Stimulated activated CD4-positive, alpha-beta T cell treated with anti-CD3 and anti-CD28 coated beads, TNF-alpha, amount 100 ng/mL, for 1 hour (primary cell): ENCODE data around the gene SCFD2.

Experiments
- DNase-seq, 3 donors: peaks; one replicate each; pipeline ENCODE4 v3.0.0-alpha.2; 2020; ENCODE audit warnings: low read depth in 3 of 3, low spot score in 1 of 3

SCFD2 gene

DNA sequence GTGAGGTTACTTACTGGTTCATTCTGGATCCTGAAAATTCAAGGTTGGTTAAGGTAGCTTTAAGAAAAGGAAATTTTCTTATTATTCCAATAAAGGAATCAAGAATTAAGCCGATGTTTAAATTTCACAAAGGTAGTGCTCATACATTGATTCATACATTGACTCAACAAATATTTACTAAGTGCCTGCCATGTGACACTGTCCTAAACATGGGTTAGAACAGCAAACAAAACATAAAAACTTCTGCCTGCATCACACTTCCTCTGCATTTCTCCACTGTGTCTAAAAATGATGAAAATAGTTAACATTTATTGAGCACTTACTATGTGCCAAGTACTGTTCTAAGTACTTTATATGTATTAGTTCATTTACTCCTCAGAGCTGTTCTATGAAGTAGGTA is 428.0 kb downstream of the SCFD2 start:
- no peak for DNase-seq

GRCh38 chr4:52936729-52937128 is 429.1 kb downstream of the SCFD2 start:
- DNase-seq, result no peak

GRCh38 chr4:52935317-52935716 is 430.5 kb downstream of the SCFD2 start:
- DNase-seq, result no peak

GRCh38 chr4:52933738-52934137 is 432.1 kb downstream of the SCFD2 start:
- no peak for DNase-seq

GRCh38 chr4:52932591-52933470 is 433.0 kb downstream of the SCFD2 start:
- no peak for DNase-seq

DNA sequence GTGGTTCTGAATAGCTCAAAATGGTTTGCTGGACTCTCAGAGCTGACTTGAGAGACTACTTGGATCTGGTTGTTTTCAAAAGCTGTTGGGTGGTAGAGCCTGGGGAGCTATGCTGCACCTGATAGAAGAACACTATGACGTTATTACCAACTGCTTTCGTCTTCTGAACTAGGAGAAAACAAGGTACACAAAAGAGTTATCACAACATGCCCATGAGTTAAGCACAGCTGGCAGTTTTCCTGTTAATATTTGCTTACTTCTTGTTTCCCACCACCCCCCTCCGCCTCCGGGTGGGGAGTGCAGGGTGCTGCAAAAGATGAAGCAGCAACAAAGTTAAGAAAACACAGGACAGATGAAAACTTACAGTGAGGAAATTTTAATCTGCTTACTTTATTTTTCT is 434.6 kb downstream of the SCFD2 start:
- DNase-seq, result no peak

DNA sequence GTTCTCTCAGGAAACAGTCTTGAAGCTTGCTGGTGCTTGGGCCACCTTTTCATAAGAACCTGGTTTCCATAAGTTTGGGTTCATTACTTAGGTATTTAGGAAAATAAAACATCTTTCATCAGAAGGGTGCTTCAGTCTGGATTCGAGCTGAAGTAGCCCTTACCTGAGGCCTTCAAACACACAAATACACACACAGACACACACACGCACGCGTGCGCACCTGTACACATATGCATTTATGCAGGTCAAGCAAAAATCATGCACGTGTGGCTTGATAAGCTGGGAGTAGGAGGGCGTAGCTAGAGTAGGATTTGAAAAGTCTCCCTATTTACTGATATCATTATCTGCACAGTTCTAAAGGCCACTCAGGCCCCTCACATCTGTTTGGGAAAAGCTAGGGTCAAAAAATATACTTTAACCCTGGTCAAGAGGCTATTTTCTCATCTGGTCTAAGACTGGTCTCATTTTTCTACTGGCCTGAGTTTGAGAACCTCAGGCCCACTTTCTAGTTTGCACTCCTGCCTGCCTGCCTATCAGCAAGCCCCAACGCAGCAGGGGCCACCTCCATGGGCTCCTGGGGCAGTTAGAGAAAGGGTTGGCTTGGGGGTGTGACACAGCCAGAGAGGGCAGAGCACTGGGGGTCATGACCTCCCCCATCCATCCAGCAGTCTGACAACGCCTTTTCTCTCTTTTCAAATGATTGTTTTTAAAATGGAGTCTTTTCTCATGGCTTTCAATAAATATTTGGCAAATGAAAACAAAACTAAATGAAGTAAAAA is 439.5 kb downstream of the SCFD2 start:
- DNase-seq, result no peak

DNA sequence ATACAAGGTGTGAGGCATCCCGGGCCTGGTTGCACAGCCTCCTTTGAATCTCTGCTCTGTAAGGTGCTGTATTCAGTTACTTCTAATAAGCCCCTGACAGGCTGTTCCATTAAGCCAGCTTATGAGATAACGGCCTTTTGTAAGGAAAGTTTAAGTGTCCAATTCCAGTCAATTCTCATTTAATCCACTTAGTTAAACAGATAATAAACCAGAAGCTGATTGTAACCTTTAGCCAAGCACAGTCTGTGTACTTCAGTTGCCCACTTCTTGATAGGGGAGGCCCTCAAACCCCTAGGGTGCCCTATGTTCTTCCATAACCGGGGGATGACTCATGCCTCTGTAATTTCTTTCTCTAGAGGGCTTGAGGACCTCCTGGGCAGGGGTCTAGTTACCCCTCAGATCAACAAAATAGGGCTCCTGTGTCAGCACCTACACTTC is 440.3 kb downstream of the SCFD2 start:
- no peak for DNase-seq

- no peak for DNase-seq
Observed at GRCh38 chr4:52919461-52919860, 446.4 kb downstream of the SCFD2 start.

DNA sequence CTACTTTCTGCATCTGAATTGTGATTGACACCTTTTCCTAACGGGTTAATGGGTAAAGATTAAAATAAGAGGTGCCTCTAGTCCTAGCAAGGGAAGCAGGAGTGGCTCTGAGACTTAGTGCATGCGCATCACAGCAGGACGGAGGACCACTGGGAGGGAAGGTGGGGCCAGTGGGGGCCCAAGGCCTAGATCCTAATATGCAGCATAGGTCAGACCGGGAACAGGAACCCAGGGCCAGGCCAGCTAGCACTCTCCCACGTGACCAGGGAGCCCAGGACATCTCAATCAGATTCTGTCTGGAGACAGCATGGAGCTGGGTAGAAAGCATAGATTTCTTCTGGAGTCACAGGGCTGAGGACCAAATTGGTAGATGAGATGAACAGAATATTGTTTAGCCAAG is 448.0 kb downstream of the SCFD2 start:
- no peak for DNase-seq

DNA sequence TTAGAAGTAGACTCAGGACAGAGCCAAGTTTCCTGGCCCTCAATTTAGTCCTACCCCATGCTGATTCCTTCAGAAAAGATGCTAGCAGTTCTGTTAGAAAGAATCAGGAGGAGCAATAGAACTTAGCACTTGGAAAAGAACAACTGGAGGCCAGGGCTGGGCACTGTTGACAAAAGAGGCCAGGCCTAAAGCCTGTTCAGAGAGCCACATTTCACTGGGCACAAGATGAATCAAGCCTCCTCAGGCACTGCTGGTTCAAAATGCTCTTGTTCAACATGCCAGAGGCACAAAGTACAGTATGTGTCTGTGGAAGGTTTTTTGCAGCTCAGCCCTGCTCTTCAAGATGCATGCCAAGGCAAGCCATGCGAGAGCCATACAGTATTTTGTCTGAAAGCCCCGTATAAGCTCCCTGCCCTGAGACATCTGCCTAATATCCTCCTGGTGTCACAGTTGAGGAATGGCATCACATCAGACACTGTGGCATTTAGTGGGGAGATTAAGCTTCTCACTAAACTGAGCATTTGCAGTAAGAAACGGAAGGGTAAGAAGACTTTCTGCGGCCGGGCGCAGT is 450.0 kb downstream of the SCFD2 start:
- no peak for DNase-seq

- no peak for DNase-seq
Observed at GRCh38 chr4:52915191-52915590, 450.7 kb downstream of the SCFD2 start.

DNA sequence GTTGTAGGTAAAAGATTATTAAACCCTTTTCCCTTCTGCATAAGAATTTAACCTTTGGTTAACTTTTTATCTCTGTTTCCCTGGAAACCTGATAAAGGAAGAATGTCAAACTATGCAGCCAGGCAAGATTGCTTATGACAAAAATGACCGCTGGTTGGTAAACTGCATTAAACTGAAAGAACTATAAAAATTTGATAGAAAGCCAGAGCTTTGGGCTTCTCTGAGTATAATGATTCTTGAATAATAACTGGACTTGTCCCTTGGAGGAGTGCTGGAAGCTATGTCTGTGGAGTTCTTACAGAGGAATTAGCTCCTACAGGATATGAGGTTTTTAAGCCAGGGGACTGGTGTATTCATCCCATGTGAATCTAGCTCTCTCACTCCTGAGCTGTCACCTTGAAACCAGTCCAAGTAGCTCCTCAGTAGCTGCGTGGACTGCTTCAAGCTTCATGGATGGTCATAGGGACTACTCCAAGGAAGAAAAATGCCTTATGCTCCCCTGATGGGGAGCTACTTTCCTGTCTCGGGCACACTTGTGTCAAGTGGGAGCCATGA is 451.7 kb downstream of the SCFD2 start:
- DNase-seq, result no peak

DNA sequence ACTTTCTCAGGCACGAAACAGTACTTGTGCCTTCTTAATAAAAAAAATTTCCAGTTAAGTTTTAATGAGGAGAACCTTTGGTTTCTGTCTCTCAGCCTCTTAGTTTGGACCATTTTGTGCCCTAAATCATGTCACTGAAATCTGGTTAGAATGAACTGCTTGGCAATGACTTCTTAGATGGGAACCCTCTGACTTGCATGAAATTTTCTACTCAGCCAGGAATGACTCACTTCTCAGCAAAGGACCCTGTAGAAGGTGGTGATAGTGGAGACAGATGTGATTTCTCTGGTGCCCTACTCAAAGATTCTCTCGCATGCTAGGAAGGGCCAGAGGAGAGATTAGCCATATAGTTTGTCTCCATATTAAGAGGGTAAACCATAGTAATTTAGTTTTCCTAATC is 453.3 kb downstream of the SCFD2 start:
- no peak for DNase-seq

DNA sequence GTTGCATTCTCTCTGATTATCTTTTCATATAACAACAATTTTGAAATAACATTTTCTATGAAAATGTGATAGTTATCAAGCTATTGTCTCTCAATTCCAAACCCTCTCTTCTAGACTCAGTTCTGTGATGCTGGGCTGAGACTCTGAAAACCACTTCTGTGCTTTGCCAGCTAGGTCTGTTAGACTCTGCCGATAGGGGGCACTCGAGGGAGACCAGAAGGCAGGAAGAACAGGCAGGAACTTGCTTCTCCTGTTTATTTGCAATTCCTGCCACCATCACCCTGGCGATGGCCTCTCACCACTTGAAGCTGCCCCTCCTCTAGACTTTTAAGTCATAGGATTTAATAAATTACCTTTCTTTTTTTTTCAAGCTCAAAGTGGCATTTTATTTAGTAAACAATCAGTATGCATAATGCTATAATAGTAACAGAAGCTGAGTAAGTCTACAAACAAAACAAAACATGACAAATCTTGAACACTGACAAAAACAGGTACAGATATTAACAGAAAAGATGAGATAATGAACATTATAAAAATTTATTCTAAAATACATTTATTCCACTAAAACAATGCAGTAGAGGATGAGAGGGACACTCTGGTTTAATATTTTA is 454.1 kb downstream of the SCFD2 start:
- peak in 2 of 3 donors; percentile 13 to 44 for DNase-seq

- DNase-seq, result no peak
Observed at GRCh38 chr4:52910115-52910514, 455.7 kb downstream of the SCFD2 start.

DNA sequence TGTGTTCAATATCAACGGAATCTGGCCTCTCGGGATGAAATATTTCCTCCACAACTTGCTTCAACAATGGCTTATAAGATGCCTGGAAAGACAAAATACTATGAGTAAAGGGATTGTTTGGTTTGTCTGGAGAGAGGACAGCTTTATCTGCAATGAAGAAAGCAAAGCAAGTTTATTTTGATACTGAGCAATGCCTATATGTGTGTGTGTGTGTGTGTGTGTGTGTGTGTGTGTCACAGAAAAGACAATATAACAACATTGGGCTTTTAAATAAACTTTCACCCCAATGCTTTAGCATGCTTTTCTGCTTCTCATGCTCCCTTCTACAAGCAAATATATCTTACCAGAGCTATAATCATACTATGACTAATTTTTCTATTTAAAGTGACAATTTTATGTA is 458.4 kb downstream of the SCFD2 start:
- no peak for DNase-seq

GRCh38 chr4:52904421-52904820 is 461.4 kb downstream of the SCFD2 start:
- DNase-seq, result no peak

- no peak for DNase-seq
Observed at GRCh38 chr4:52903273-52903672, 462.6 kb downstream of the SCFD2 start.

DNA sequence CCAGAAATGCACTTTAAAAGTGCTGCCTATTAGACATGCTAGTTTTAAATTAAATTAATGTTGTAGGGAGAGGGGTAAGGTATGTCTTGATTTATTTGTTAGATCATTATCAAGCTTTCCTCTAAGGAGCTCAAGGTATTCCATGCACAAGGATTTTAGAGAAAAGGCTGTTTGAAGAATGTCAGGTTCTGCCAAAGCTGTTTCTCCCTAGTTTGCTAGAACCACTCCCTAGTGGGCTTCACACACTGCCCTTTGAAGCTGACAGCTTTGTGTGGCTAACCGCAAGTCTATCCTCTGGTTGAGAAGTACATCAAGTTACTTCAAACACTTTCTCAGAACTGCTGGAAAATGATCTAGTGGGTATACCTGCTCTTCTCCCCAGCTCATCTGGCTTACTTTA is 471.4 kb downstream of the SCFD2 start:
- no peak for DNase-seq

- no peak for DNase-seq
Observed at GRCh38 chr4:52892880-52893279, 473.0 kb downstream of the SCFD2 start.
